ENCODE measurements around the gene NOC2L. TPM values are rescaled to one million over a fixed set of nuclear protein-coding genes. Genes with fewer than 3 reads are reported as not detected.

NOC2L gene
- total RNA-seq, 1 donor from 2014 or later = 40.8 TPM

DNA sequence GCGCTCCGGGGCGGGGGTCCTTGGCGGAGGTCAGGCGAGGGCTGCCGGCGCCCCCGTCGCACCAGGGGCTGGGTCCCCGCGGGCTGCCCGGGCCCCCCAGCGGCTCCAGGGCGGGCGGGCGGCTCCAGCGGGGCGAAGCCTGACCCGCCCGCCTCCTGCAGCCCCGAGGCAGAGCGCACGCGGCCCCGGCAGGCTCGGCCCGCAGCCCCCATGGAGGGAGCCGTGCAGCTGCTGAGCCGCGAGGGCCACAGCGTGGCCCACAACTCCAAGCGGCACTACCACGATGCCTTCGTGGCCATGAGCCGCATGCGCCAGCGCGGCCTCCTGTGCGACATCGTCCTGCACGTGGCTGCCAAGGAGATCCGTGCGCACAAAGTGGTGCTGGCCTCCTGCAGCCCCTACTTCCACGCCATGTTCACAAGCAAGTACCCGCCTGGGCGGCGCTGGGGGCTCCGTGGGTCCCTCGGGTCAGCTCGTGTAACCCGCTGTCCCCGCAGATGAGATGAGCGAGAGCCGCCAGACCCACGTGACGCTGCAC, 2.1 kb upstream of the NOC2L start:
- H3K9me3 ChIP-seq (replicated peaks) = no peaks in the 10 kb centered on the region
- peak overlapping the region; percentile 100 for H3K4me3 ChIP-seq
- no peak overlapping the region for H3K27ac ChIP-seq (replicated peaks)
- TF ChIP-seq, protein P1, sequence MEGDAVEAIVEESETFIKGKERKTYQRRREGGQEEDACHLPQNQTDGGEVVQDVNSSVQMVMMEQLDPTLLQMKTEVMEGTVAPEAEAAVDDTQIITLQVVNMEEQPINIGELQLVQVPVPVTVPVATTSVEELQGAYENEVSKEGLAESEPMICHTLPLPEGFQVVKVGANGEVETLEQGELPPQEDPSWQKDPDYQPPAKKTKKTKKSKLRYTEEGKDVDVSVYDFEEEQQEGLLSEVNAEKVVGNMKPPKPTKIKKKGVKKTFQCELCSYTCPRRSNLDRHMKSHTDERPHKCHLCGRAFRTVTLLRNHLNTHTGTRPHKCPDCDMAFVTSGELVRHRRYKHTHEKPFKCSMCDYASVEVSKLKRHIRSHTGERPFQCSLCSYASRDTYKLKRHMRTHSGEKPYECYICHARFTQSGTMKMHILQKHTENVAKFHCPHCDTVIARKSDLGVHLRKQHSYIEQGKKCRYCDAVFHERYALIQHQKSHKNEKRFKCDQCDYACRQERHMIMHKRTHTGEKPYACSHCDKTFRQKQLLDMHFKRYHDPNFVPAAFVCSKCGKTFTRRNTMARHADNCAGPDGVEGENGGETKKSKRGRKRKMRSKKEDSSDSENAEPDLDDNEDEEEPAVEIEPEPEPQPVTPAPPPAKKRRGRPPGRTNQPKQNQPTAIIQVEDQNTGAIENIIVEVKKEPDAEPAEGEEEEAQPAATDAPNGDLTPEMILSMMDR (IDR thresholded peaks at IDR 0.05; ENCODE audit: borderline replicate concordance) = no peak
- intact Hi-C loops (cut with micrococcal nuclease) = no loop called here
- peaks cover 19% of the 10 kb centered on the region for H3K36me3 ChIP-seq
- no peaks in the 10 kb centered on the region for H3K27me3 ChIP-seq (ENCODE audit: low read depth)
- peaks cover 52% of the 10 kb centered on the region for H3K4me1 ChIP-seq
- DNase-seq = no peak

- DNase-seq = peak; percentile 80
- peaks cover 47% of the 10 kb centered on the region for H3K4me1 ChIP-seq
- H3K27ac ChIP-seq (replicated peaks) = no peak within 1 kb of the TSS
- no peaks in the 10 kb centered on the region for H3K9me3 ChIP-seq (replicated peaks)
- TF ChIP-seq, protein P1 (IDR thresholded peaks at IDR 0.05; ENCODE audit: borderline replicate concordance) = no peak
- H3K4me3 ChIP-seq = peak within 1 kb of the TSS; percentile 100
- intact Hi-C loops (cut with micrococcal nuclease) = no loop called here
- H3K27me3 ChIP-seq (ENCODE audit: low read depth) = no peaks in the 10 kb centered on the region
- peaks cover 25% of the 10 kb centered on the region for H3K36me3 ChIP-seq
Observed at GRCh38 chr1:960363-961131, 1.5 kb upstream of the NOC2L start, which contains the start of gene KLHL17. TSS of gene KLHL17 (plus strand) at chr1:960584. CDS start at chr1:960694, 110 bp downstream.

DNA sequence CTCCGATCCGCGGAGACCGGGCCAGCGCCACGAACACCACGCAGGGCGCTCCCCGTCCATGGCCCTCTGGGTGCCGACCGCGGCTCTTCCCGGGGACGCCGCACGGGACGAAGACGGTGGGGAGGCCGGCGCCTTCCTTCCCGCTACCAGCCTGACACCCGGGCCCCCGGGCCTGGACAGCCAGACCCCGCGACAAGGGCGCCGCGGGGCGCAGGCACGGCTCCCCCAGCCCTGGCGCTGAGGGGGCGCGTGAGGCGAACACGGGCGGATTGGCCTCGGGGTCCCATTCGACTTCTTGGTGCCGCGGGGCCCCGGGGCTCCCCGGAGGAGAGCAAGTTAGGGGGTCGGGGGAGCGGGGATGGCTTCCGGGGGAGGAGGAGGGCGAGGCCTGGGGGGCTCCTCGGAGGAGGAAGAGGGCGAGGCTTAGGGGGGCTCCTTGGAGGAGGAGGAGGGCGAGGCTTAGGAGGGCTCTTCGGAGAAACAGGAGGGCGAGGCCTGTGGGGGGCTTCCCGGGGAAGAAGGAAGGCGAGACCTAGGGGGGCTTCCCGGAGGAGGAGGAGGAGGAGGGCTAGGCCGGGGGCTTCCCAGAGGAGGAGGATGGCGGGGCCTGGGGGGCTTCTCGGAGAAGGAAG, 791 bp upstream of the NOC2L start:
- TF ChIP-seq, protein P1 (IDR thresholded peaks at IDR 0.05; ENCODE audit: borderline replicate concordance) = no peak
- no peak overlapping the region for H3K27ac ChIP-seq (replicated peaks)
- H3K9me3 ChIP-seq (replicated peaks) = no peaks in the 10 kb centered on the region
- intact Hi-C loops (cut with micrococcal nuclease) = no loop called here
- H3K4me1 ChIP-seq = peaks cover 47% of the 10 kb centered on the region
- H3K4me3 ChIP-seq = peak overlapping the region; percentile 100
- no peak for DNase-seq
- H3K36me3 ChIP-seq = peaks cover 32% of the 10 kb centered on the region
- H3K27me3 ChIP-seq (ENCODE audit: low read depth) = no peaks in the 10 kb centered on the region

- intact Hi-C loops (cut with micrococcal nuclease) = no loop called here
- Histone ChIP-seq H3K27ac (replicated peaks) (no peak overlapping the region), H3K27me3 (ENCODE audit: low read depth) (no peaks in the 10 kb centered on the region), H3K36me3 (peaks cover 57% of the 10 kb centered on the region), H3K4me1 (peaks cover 45% of the 10 kb centered on the region), H3K4me3 (no peak overlapping the region), H3K9me3 (replicated peaks) (no peaks in the 10 kb centered on the region)
- no peak for DNase-seq
- TF ChIP-seq, protein P1 (IDR thresholded peaks at IDR 0.05; ENCODE audit: borderline replicate concordance) = no peak
Observed at GRCh38 chr1:956636-957035, 2.4 kb downstream of the NOC2L start.

DNA sequence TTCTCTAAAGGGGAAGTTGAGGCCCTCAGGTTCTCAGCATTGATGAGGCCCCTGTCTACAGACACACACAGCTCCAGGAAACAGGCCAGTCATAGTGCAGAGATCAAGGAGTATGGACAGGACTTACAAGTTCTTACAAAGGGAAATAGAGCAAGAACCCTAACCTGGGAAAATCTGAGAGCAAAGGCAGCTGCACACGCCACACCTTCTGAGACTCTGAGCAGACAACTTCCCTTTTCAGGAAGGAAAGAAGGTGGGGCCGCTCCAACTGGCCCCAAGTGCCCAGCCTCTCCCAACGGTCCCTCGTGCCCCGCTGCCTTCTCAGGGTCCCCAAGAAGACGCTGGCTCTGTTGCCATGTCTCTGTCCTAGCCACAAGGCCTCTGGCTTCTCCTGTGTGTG, 3.6 kb downstream of the NOC2L start:
- H3K36me3 ChIP-seq = peaks cover 69% of the 10 kb centered on the region
- intact Hi-C loops (cut with micrococcal nuclease) = no loop called here
- TF ChIP-seq, protein P1 (IDR thresholded peaks at IDR 0.05; ENCODE audit: borderline replicate concordance) = no peak

More for the DNA sequence above, 3.6 kb downstream of the NOC2L start:
- no peak overlapping the region for H3K27ac ChIP-seq (replicated peaks)
- peaks cover 36% of the 10 kb centered on the region for H3K4me1 ChIP-seq
- no peaks in the 10 kb centered on the region for H3K9me3 ChIP-seq (replicated peaks)
- H3K27me3 ChIP-seq (ENCODE audit: low read depth) = no peaks in the 10 kb centered on the region
- H3K4me3 ChIP-seq = no peak overlapping the region
- no peak for DNase-seq
